Trophoblast cell (in vitro differentiated cells and primary cell): Measurements from ENCODE around the gene UBD.

Source experiments
- DNase-seq, 2 donors: peaks; one replicate each; pipeline ENCODE4 v3.0.0-alpha.2; 2016
- H2AFZ ChIP-seq: 2 replicates; pipeline ENCODE4 v1.6.1; 2013; ENCODE audit warnings: low read length, moderate library complexity, mild to moderate bottlenecking; ENCODE audit not compliant: insufficient read depth, poor library complexity
- H2AK5ac ChIP-seq: 2 replicates; pipeline ENCODE4 v1.6.1; 2013; ENCODE audit warnings: mild to moderate bottlenecking, low read length
- H2BK120ac ChIP-seq: 2 replicates; pipeline ENCODE4 v1.6.1; 2013; ENCODE audit warnings: low read length, mild to moderate bottlenecking, moderate library complexity; ENCODE audit not compliant: insufficient read depth, poor library complexity
- H2BK12ac ChIP-seq: 2 replicates; pipeline ENCODE4 v1.6.1; 2013; ENCODE audit warnings: mild to moderate bottlenecking, low read length, moderate library complexity
- H2BK5ac ChIP-seq: 2 replicates; pipeline ENCODE4 v1.6.1; 2013; ENCODE audit warnings: low read length, low read depth, moderate library complexity, mild to moderate bottlenecking; ENCODE audit not compliant: poor library complexity
- H3K14ac ChIP-seq: 2 replicates; pipeline ENCODE4 v1.6.1; 2013; ENCODE audit warnings: mild to moderate bottlenecking, low read length
- H3K18ac ChIP-seq: 2 replicates; pipeline ENCODE4 v1.6.1; 2013; ENCODE audit warnings: mild to moderate bottlenecking, low read length
- H3K23ac ChIP-seq: 2 replicates; pipeline ENCODE4 v1.6.1; 2013; ENCODE audit warnings: low read length
- H3K27ac ChIP-seq: 2 replicates; pipeline ENCODE4 v1.5.1; 2013; ENCODE audit warnings: low read depth, mild to moderate bottlenecking, inconsistent platforms, low read length, moderate library complexity
- H3K27me3 ChIP-seq: 2 replicates; pipeline ENCODE4 v1.6.1; 2013; ENCODE audit warnings: inconsistent platforms, mild to moderate bottlenecking, low read length, moderate library complexity; ENCODE audit not compliant: insufficient read depth
- H3K36me3 ChIP-seq, 2 experiments: 1 replicate in 1 of 2; 2 replicates in 1 of 2; pipeline ENCODE4 v1.6.1; 2013; ENCODE audit warnings: low read length in 2 of 2, mild to moderate bottlenecking in 2 of 2, moderate library complexity in 1 of 2; ENCODE audit not compliant: insufficient read depth in 2 of 2, control insufficient read depth in 1 of 2
- H3K4ac ChIP-seq: 2 replicates; pipeline ENCODE4 v1.6.1; 2013; ENCODE audit warnings: low read depth, mild to moderate bottlenecking, low read length, moderate library complexity
- H3K4me1 ChIP-seq, 2 experiments: 1 replicate in 1 of 2; 2 replicates in 1 of 2; pipeline ENCODE4 v1.6.1; 2013; ENCODE audit warnings: low read length in 2 of 2, mild to moderate bottlenecking in 2 of 2, moderate library complexity in 1 of 2; ENCODE audit not compliant: insufficient read depth in 2 of 2, control insufficient read depth in 1 of 2
- H3K4me2 ChIP-seq: 2 replicates; pipeline ENCODE4 v1.6.1; 2013; ENCODE audit warnings: inconsistent platforms, mild to moderate bottlenecking, low read length, moderate library complexity
- H3K4me3 ChIP-seq: 2 replicates; pipeline ENCODE4 v1.5.1; 2013; ENCODE audit warnings: mild to moderate bottlenecking, low read depth, low read length, inconsistent platforms
- H3K79me1 ChIP-seq: one replicate; pipeline ENCODE4 v1.6.1; 2013; ENCODE audit warnings: low read length
- H3K79me2 ChIP-seq: 2 replicates; pipeline ENCODE4 v1.6.1; 2013; ENCODE audit warnings: low read length, mild to moderate bottlenecking; ENCODE audit not compliant: control insufficient read depth, insufficient read depth, poor library complexity
- H3K9ac ChIP-seq: 2 replicates; pipeline ENCODE4 v1.6.1; 2013; ENCODE audit warnings: mild to moderate bottlenecking, low read length
- H3K9me3 ChIP-seq: 2 replicates; pipeline ENCODE4 v1.6.1; 2013; ENCODE audit warnings: low read depth, mild to moderate bottlenecking, control low read depth, inconsistent platforms, low read length; ENCODE audit not compliant: insufficient read depth
- H4K12ac ChIP-seq: 2 replicates; pipeline ENCODE4 v1.6.1; 2013; ENCODE audit warnings: low read depth, mild to moderate bottlenecking, low read length, moderate library complexity
- H4K8ac ChIP-seq: 2 replicates; pipeline ENCODE4 v1.6.1; 2013; ENCODE audit warnings: low read depth, mild to moderate bottlenecking, low read length, moderate library complexity
- H4K91ac ChIP-seq: one replicate; pipeline ENCODE4 v1.6.1; 2013; ENCODE audit warnings: low read depth, mild to moderate bottlenecking, low read length, moderate library complexity
- WGBS: extraction: QIAGEN DNeasy Blood & Tissue Kit; methylation state at CpG from one replicate; pipeline ENCODE4 v1.1.7; 2013; ENCODE audit warnings: missing lambda C conversion rate; ENCODE audit not compliant: insufficient read length, insufficient coverage; ENCODE audit errors: extremely low coverage; 5-methylcytosine and 5-hydroxymethylcytosine counted together

Gene UBD

DNA sequence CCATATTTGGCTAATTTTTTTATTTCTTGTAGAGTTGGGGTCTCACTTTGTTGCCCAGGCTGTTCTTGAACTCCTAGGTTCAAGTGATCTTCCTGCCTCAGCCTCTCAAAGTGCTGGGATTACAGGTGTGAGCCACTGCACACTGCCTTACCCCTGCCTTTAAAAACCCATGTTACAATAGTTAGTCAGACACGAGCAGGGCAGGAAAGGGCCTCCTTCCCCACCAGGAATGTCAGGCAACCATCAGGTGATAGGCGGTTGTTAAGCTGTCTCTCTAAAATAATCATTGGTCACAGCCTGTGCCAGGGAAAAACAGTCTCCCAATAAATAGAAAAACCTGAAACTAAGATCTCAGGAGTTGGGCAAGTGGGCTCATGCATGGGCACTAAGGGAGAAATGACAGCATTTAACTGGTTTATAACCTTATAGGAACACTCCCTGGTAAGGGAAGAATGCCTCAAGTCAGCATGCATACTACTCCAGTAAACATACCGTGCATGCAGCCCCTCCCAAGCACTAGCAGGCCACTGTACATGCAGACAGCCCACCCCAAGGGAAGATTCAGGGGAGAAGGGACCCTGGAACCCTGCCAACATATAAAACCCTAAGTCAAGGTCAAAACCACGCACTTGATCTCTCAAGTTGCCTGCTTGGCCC is 33.8 kb upstream of the UBD start:
- Histone ChIP-seq H3K4me2 (no peak overlapping the region), H2BK12ac (no peak overlapping the region), H3K14ac (no peak overlapping the region), H3K36me3 (no peaks in the 10 kb centered on the region), H4K12ac (no peak overlapping the region), H3K27ac (no peak overlapping the region), H3K79me2 (no peaks in the 10 kb centered on the region), H2AK5ac (no peak overlapping the region), H3K4me1 (no peaks in the 10 kb centered on the region), H3K23ac (no peak overlapping the region), H2BK120ac (no peak overlapping the region), H4K91ac (no peak overlapping the region), H4K8ac (no peak overlapping the region), H3K18ac (no peak overlapping the region), H3K4me3 (no peak overlapping the region), H2BK5ac (no peak overlapping the region), H2AFZ (no peak overlapping the region), H3K9me3 (no peaks in the 10 kb centered on the region), H3K9ac (no peak overlapping the region), H3K4ac (no peak overlapping the region), H3K27me3 (no peaks in the 10 kb centered on the region), H3K79me1 (no peaks in the 10 kb centered on the region)
- WGBS: no CpG with 5 or more reads among the region's 4 CpGs
- DNase-seq: no peak

GRCh38 chr6:29591677-29592076 is 32.1 kb upstream of the UBD start:
- Histone ChIP-seq H3K4me1 (no peaks in the 10 kb centered on the region), H3K9me3 (no peaks in the 10 kb centered on the region), H3K79me1 (no peaks in the 10 kb centered on the region), H2AK5ac (no peak overlapping the region), H2AFZ (no peak overlapping the region), H3K4me2 (no peak overlapping the region), H3K79me2 (no peaks in the 10 kb centered on the region), H3K4me3 (no peak overlapping the region), H2BK12ac (no peak overlapping the region), H3K23ac (no peak overlapping the region), H2BK5ac (no peak overlapping the region), H3K27me3 (no peaks in the 10 kb centered on the region), H3K4ac (no peak overlapping the region), H4K12ac (no peak overlapping the region), H2BK120ac (no peak overlapping the region), H4K91ac (no peak overlapping the region), H3K18ac (no peak overlapping the region), H3K14ac (no peak overlapping the region), H3K36me3 (no peaks in the 10 kb centered on the region), H3K9ac (no peak overlapping the region), H4K8ac (no peak overlapping the region), H3K27ac (no peak overlapping the region)
- WGBS: no CpG with 5 or more reads among the region's 2 CpGs
- no peak for DNase-seq

- H3K79me1 ChIP-seq: no peaks in the 10 kb centered on the region
- H2BK5ac ChIP-seq: no peak overlapping the region
- no peaks in the 10 kb centered on the region for H3K27me3 ChIP-seq
- H2AK5ac ChIP-seq: no peak overlapping the region
- H3K79me2 ChIP-seq: no peaks in the 10 kb centered on the region
- no peak overlapping the region for H3K23ac ChIP-seq
- H3K4ac ChIP-seq: no peak overlapping the region
- H3K27ac ChIP-seq: no peak overlapping the region
- DNase-seq: no peak
- no peak overlapping the region for H4K91ac ChIP-seq
- no peak overlapping the region for H4K8ac ChIP-seq
- H4K12ac ChIP-seq: no peak overlapping the region
- no peak overlapping the region for H2BK12ac ChIP-seq
- no peak overlapping the region for H3K4me3 ChIP-seq
- H2AFZ ChIP-seq: no peak overlapping the region
- no peak overlapping the region for H3K4me2 ChIP-seq
- no CpG with 5 or more reads among the region's 4 CpGs for WGBS
- H3K9ac ChIP-seq: no peak overlapping the region
- H3K4me1 ChIP-seq: no peaks in the 10 kb centered on the region
- H3K9me3 ChIP-seq: no peaks in the 10 kb centered on the region
- no peaks in the 10 kb centered on the region for H3K36me3 ChIP-seq
- no peak overlapping the region for H2BK120ac ChIP-seq
- H3K14ac ChIP-seq: no peak overlapping the region
- no peak overlapping the region for H3K18ac ChIP-seq
These were observed 30.8 kb upstream of the UBD start for GRCh38 chr6:29590218-29590808.

DNA sequence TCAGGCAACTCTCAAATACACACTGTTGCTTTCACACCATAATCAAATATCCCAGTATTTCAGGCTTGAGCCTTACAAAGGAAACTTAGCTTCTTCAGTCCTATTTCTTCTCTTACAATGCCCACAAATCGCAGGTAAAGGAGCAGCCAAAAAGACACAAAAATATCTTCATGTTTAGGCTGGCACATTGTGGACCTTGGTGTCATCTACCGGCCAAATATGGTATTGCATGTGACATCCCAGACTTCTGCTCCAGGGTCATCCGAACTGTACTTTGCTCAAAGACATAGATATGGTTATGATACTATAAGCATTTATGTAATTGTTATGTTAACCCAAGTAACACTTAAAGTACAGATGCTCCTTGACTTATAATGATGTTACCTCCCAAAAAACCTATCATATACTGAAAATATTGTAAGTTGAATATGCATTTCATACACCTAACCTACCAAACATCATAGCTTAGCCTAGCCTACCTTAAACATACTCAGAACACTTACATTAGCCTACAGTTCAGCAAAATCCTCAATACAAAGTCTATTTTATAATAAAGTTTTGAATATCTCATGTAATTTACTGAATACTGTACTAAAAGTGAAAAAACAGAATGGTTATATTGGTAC is 30.0 kb upstream of the UBD start:
- H2AFZ ChIP-seq: no peak overlapping the region
- no peak overlapping the region for H3K4ac ChIP-seq
- no peaks in the 10 kb centered on the region for H3K4me1 ChIP-seq
- no peaks in the 10 kb centered on the region for H3K27me3 ChIP-seq
- H4K8ac ChIP-seq: no peak overlapping the region
- H2BK5ac ChIP-seq: no peak overlapping the region
- H2BK12ac ChIP-seq: no peak overlapping the region
- no peak overlapping the region for H4K12ac ChIP-seq
- no peak overlapping the region for H3K18ac ChIP-seq
- H3K79me2 ChIP-seq: no peaks in the 10 kb centered on the region
- no peak overlapping the region for H4K91ac ChIP-seq
- no peak overlapping the region for H3K4me2 ChIP-seq
- H3K4me3 ChIP-seq: no peak overlapping the region
- no peak overlapping the region for H3K27ac ChIP-seq
- WGBS: no CpG with 5 or more reads among the region's 3 CpGs
- no peak overlapping the region for H2AK5ac ChIP-seq
- H2BK120ac ChIP-seq: no peak overlapping the region
- no peak overlapping the region for H3K9ac ChIP-seq
- no peak overlapping the region for H3K23ac ChIP-seq
- no peaks in the 10 kb centered on the region for H3K36me3 ChIP-seq
- no peaks in the 10 kb centered on the region for H3K9me3 ChIP-seq
- no peaks in the 10 kb centered on the region for H3K79me1 ChIP-seq
- peak; percentile 17 to 71 for DNase-seq
- no peak overlapping the region for H3K14ac ChIP-seq
